ENCODE measurements around the gene MXRA8.
"Not testable (repeated sequence)": the region's sequence is repeated elsewhere in the genome, so short reads cannot be mapped to it uniquely, and the experiment has no call there.

MXRA8 gene

GRCh38 chr1:1358433-1359271 is at the start of gene MXRA8:
MXRA8 (minus strand) TSS chr1:1358555; CDS start chr1:1358504, 51 bp downstream.
- peak; percentile 84 for DNase-seq (ENCODE audit: low read depth)

DNA sequence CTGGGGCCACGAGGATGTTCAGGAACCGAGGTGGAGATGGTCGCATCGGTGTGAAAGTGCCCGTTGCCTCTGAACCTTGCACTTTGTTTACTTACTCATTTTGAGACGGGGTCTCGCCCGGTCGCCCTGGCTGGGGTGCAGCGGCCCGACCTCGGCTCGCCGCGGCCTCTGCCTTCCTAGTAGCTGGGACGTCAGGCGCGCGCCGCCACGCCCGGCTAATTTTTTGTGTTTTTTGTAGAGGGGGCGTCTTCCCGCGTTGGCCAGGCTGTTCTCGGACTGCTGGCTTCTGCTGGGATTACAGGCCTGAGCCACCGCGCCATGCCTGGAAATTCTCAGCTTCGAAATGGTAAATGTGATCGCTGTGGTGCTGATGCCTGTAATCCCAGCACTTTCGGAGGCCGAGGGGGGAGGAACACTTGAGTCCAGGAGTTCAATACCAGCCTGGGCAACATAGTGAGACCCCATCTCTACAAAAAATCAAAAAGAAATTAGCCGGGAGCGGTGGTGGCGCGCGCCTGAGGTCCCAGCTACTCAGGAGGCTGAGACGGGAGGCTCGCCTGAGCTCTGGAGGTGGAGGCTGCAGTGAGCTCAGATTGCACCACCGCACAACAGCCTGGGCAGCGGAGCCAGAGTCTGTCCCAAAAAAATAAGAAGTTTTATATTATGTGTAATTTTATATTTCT is 49.4 kb upstream of the MXRA8 start:
- DNase-seq (ENCODE audit: low read depth) = no peak

GRCh38 chr1:1406821-1407635 is 48.7 kb upstream of the MXRA8 start, which contains the start of gene MRPL20:
MRPL20 (minus strand) TSS chr1:1407293; CDS start chr1:1407217, 76 bp downstream.
- DNase-seq (ENCODE audit: low read depth) = peak; percentile 76

- no peak for DNase-seq (ENCODE audit: low read depth)
These were observed 47.9 kb upstream of the MXRA8 start for GRCh38 chr1:1406101-1406820.

GRCh38 chr1:1403653-1404052 is 45.3 kb upstream of the MXRA8 start:
- no peak for DNase-seq (ENCODE audit: low read depth)

DNA sequence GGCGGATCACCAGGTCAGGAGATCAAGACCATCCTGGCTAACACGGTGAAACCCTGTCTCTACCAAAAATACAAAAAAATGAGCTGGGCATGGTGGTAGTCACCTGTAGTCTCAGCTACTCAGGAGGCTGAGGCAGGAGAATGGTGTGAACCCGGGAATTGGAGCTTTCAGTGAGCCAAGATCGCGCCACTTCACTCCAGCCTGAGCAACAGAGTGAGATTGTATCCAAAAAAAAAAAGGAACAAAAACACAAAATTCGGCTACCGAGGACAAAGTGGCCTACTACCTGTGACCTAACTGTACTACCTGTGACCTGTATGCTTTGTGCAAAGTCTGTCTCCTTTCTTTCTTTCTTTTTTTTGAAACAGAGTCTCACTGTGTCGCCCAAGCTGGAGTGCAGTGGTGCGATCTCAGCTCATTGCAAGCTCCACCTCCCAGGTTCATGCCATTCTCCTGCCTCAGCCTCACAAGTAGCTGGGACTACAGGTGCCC is 44.6 kb upstream of the MXRA8 start:
- DNase-seq (ENCODE audit: low read depth) = not testable (repeated sequence)

DNA sequence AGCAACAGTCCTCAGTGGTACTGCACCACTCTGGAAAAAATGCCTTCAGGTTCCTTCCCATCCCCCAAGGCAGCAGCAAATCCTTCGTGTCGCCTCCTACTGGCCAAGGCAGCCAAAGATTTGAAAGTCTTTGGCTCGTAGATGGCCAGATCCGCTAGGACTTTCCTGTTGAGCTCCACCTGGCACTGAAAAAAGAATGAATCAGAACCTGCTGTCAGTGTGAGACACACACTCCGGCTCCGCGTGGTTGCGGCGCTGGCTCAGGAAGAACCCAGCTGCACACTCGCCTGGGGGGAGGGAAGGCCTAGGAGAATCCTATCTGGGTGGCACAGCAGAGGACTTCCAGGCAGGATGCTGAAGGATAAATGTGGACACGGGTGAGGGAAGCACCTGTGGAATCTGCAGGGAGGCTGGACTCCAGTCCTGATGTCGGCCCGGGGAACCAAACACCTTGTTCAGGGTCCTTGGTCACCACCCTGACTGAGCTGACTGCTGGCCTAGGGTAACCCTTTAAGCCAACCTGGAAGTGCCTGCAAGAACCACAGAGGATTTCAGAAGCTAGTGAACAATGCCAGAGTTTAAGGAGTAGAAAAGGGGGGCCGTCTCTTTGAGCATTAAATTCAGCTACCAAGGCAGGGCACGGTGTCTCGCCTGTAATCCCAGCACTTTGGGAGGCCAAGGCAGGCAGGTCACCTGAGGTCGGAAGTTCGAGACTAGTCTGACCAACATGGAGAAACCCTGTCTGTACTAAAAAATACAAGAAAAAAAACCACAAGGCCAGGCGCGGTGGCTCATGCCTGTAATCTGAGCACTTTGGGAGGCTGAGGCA is 43.9 kb upstream of the MXRA8 start:
- no peak for DNase-seq (ENCODE audit: low read depth)

- no peak for DNase-seq (ENCODE audit: low read depth)
These were observed 43.2 kb upstream of the MXRA8 start for GRCh38 chr1:1401457-1402010.

GRCh38 chr1:1400576-1401456 is 42.5 kb upstream of the MXRA8 start:
- DNase-seq (ENCODE audit: low read depth) = no peak

DNA sequence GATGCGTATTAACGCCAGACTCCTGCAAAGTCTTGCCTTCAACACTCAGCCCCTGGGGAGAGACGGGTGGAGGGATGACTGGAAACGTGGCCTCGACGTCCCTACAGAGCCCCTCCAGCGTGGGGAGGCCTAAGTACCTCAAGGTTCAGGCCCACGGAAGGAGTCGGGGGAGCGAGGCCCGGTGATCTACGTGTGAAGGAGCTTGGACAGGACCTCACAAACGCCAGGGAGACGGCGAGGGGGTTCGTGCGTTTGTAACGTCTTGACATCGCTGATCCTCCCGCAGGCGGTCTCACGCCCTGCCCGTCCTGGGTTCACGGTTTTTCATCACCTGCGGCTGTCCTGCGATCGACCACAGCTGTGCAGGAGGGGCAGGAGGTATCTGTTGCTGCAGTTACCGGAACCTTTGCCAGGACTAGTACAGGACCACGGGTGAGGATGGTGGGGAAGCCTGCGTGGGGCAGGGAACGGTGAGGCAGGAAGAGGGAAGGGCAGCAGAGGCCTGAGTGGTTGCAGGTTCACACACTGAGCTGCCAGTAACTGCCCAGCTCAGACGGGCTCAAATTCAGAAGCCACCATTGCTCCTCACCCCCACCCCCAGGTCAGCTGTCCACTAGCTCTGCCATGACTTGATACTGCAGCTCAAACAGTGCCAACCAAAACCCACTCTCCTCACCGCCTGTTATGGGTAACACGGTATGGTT is 41.7 kb upstream of the MXRA8 start:
- DNase-seq (ENCODE audit: low read depth) = no peak

DNA sequence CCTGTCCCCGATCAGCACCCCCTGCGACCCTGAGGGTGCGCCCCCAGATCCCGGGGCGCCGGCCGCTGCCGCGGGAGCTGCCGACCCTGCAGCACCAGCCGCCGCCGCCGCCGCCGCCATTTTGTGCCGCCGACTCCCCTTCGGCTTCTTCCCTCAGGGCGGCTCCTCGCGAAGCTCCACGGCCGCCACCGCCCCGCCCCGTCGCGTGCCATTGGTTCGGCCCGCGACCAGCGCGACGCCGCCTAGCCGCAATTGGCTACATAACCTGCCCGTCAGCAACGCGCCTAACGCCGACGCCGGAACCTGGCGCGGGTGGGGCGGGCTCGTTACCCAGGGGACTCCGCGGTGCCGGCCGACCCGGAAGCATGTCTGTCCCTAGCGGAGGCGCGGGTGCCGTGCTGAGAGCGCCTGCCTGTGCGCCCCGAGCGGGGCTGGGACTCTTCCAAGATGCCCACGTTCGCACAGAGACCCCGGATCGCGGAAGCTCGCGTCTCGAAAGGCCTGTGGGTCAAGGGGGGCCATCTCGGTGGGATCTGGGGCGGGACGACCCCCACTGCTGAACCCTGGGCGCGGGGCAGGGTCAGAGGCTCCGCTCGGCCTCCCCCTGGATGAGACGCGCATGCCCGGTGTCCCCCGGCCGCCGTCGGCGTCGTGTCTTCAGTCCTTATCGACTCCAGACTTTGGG is 41.0 kb upstream of the MXRA8 start, which contains the start of gene CCNL2:
TSS of gene CCNL2 (minus strand) at position 149 of the 685 bp plus-strand sequence. CDS start at position 120, 29 bp downstream.
- peak; percentile 96 for DNase-seq (ENCODE audit: low read depth)

- DNase-seq (ENCODE audit: low read depth) = no peak
These were observed 40.4 kb upstream of the MXRA8 start for GRCh38 chr1:1398677-1399186.

GRCh38 chr1:1397839-1398523 is 39.6 kb upstream of the MXRA8 start:
- DNase-seq (ENCODE audit: low read depth) = no peak

GRCh38 chr1:1395166-1395565 is 36.8 kb upstream of the MXRA8 start:
- no peak for DNase-seq (ENCODE audit: low read depth)

GRCh38 chr1:1394116-1394515 is 35.8 kb upstream of the MXRA8 start:
- no peak for DNase-seq (ENCODE audit: low read depth)

GRCh38 chr1:1393428-1393827 is 35.1 kb upstream of the MXRA8 start:
- DNase-seq (ENCODE audit: low read depth) = no peak

DNA sequence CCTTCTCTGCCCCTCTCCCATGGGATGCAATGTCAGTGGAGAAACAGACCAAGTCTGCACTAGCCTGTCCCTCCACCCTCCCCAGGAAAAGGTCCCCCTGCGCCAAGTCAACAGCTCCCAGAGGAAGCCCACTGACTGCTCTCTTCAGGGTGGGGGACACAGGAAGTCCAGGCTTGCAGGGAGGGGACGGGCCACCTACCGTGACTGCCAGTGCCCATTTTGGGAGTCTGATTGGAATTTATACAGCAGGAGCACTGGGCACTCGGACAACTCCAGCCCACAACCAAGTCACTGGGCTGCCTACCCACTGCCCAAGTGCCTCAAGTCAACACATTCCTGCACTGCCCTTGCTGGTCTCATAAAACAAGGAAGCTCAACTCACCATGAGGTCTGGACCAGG is 34.7 kb upstream of the MXRA8 start:
- no peak for DNase-seq (ENCODE audit: low read depth)

Measured in GM04504 (cell line).